Astrocyte (in vitro differentiated cells and primary cell): ENCODE data around the gene CD163L1. TPM values are rescaled to one million over a fixed set of nuclear protein-coding genes. Genes with fewer than 3 reads are reported as not detected.

Experiments used
- DNase-seq: peaks from one replicate; pipeline ENCODE4 v3.0.0-alpha.2; 2010; ENCODE audit warnings: low read depth
- FAIRE-seq: peaks from 2 replicates; lab custom pipeline; 2011; peaks lifted over from hg19 to GRCh38; lab: Jason Lieb, UNC
- H2AFZ ChIP-seq: 2 replicates; pipeline ENCODE4 v1.6.0; 2012; ENCODE audit warnings: low read depth, low read length, inconsistent platforms
- H3K27ac ChIP-seq: 2 replicates; pipeline ENCODE4 v1.5.1; 2011; ENCODE audit warnings: low read depth, low read length, inconsistent platforms
- H3K27me3 ChIP-seq: 2 replicates; pipeline ENCODE4 v1.6.0; 2011; ENCODE audit warnings: low read length, inconsistent platforms; ENCODE audit not compliant: insufficient read depth
- H3K36me3 ChIP-seq: 2 replicates; pipeline ENCODE4 v1.5.1; 2011; ENCODE audit warnings: low read length, inconsistent platforms; ENCODE audit not compliant: insufficient read depth
- H3K4me1 ChIP-seq: 2 replicates; pipeline ENCODE4 v1.5.1; 2011; ENCODE audit warnings: low read length, inconsistent platforms; ENCODE audit not compliant: insufficient read depth
- H3K4me2 ChIP-seq: 2 replicates; pipeline ENCODE4 v1.6.0; 2012; ENCODE audit warnings: low read length, inconsistent platforms
- H3K4me3 ChIP-seq: 2 replicates; pipeline ENCODE4 v1.5.1; 2011; ENCODE audit warnings: low read depth, mild to moderate bottlenecking, low read length, inconsistent platforms; ENCODE audit not compliant: insufficient read depth
- H3K79me2 ChIP-seq: 2 replicates; pipeline ENCODE4 v1.6.0; 2012; ENCODE audit warnings: mild to moderate bottlenecking, low read length, inconsistent platforms; ENCODE audit not compliant: insufficient read depth
- H3K9ac ChIP-seq: 2 replicates; pipeline ENCODE4 v1.6.0; 2012; ENCODE audit warnings: mild to moderate bottlenecking, low read length, inconsistent platforms
- H3K9me3 ChIP-seq: 2 replicates; pipeline ENCODE4 v1.5.1; 2012; ENCODE audit warnings: low read depth, mild to moderate bottlenecking, low read length, inconsistent platforms; ENCODE audit not compliant: insufficient read depth
- H4K20me1 ChIP-seq: 2 replicates; pipeline ENCODE4 v1.6.0; 2012; ENCODE audit warnings: low read length, inconsistent platforms; ENCODE audit not compliant: insufficient read depth
- H3K27ac Mint-ChIP-seq: one replicate; pipeline ENCODE4 v1.8.0; 2021; ENCODE audit warnings: mild to moderate bottlenecking, mixed read lengths; ENCODE audit not compliant: unreplicated experiment
- H3K27me3 Mint-ChIP-seq: one replicate; pipeline ENCODE4 v1.8.0; 2021; ENCODE audit warnings: low read depth, mixed read lengths; ENCODE audit not compliant: unreplicated experiment
- H3K36me3 Mint-ChIP-seq: one replicate; pipeline ENCODE4 v1.8.0; 2021; ENCODE audit warnings: low read depth, mixed read lengths; ENCODE audit not compliant: unreplicated experiment
- H3K4me1 Mint-ChIP-seq: one replicate; pipeline ENCODE4 v1.8.0; 2021; ENCODE audit warnings: low read depth, mixed read lengths; ENCODE audit not compliant: unreplicated experiment
- H3K4me3 Mint-ChIP-seq: one replicate; pipeline ENCODE4 v1.8.0; 2021; ENCODE audit warnings: mild to moderate bottlenecking, moderate library complexity, mixed read lengths; ENCODE audit not compliant: unreplicated experiment
- H3K9me3 Mint-ChIP-seq: one replicate; pipeline ENCODE4 v1.8.0; 2021; ENCODE audit warnings: mild to moderate bottlenecking, mixed read lengths; ENCODE audit not compliant: unreplicated experiment
- CTCF ChIP-seq: IDR thresholded peaks from 2 replicates; pipeline ENCODE4 v1.5.1; 2011; ENCODE audit warnings: low read depth, mild to moderate bottlenecking, inconsistent platforms, low read length, moderate library complexity; ENCODE audit not compliant: insufficient read depth
- EZH2 ChIP-seq: IDR thresholded peaks from 2 replicates; pipeline ENCODE4 v1.6.1; 2012; ENCODE audit warnings: mild to moderate bottlenecking, low read length, inconsistent platforms; ENCODE audit not compliant: insufficient read depth
- total RNA-seq: library from RNA; stranded (reverse); gene quantifications from 2 replicates; pipeline ENCODE4 v1.2.1, GENCODE V29; 2021

The CD163L1 gene
- total RNA-seq, 1 donor from 2014 or later: 1.3 TPM

GRCh38 chr12:7327918-7328317 is 116.0 kb downstream of the CD163L1 start:
- Histone ChIP-seq H3K27me3 (no peaks in the 10 kb centered on the region), H3K79me2 (no peaks in the 10 kb centered on the region), H3K27ac (no peak overlapping the region), H3K4me2 (no peak overlapping the region), H2AFZ (no peak overlapping the region), H3K9ac (no peak overlapping the region), H3K4me1 (no peaks in the 10 kb centered on the region), H3K36me3 (no peaks in the 10 kb centered on the region), H3K9me3 (no peaks in the 10 kb centered on the region), H4K20me1 (no peaks in the 10 kb centered on the region), H3K4me3 (no peak overlapping the region)
- Mint-ChIP-seq H3K9me3 (peaks cover 13% of the 10 kb centered on the region), H3K36me3 (no peaks in the 10 kb centered on the region), H3K27ac (no peak overlapping the region), H3K4me3 (no peak overlapping the region), H3K4me1 (no peaks in the 10 kb centered on the region), H3K27me3 (peaks cover 5% of the 10 kb centered on the region)
- FAIRE-seq: no peak
- no peak for TF ChIP-seq EZH2
- TF ChIP-seq CTCF: no peak
- no peak for DNase-seq

- Histone ChIP-seq H3K36me3 (no peaks in the 10 kb centered on the region), H3K9ac (no peak overlapping the region), H3K9me3 (no peaks in the 10 kb centered on the region), H3K79me2 (no peaks in the 10 kb centered on the region), H3K4me2 (no peak overlapping the region), H2AFZ (no peak overlapping the region), H3K4me1 (no peaks in the 10 kb centered on the region), H3K4me3 (no peak overlapping the region), H4K20me1 (no peaks in the 10 kb centered on the region), H3K27ac (no peak overlapping the region), H3K27me3 (no peaks in the 10 kb centered on the region)
- TF ChIP-seq CTCF: no peak
- TF ChIP-seq EZH2: no peak
- DNase-seq (no peak), FAIRE-seq (no peak)
- H3K4me1 Mint-ChIP-seq: no peaks in the 10 kb centered on the region
- H3K9me3 Mint-ChIP-seq: peaks cover 6% of the 10 kb centered on the region
- no peaks in the 10 kb centered on the region for H3K36me3 Mint-ChIP-seq
- H3K27ac Mint-ChIP-seq: no peak overlapping the region
- H3K27me3 Mint-ChIP-seq: peaks cover 7% of the 10 kb centered on the region
- H3K4me3 Mint-ChIP-seq: no peak overlapping the region
Measured at GRCh38 chr12:7324176-7324575, 119.8 kb downstream of the CD163L1 start.

GRCh38 chr12:7322599-7322998 is 121.4 kb downstream of the CD163L1 start:
- H3K9me3 Mint-ChIP-seq: peaks cover 6% of the 10 kb centered on the region
- TF ChIP-seq CTCF: no peak
- TF ChIP-seq EZH2: no peak
- FAIRE-seq: no peak

More at GRCh38 chr12:7322599-7322998, 121.4 kb downstream of the CD163L1 start:
- Histone ChIP-seq H3K36me3 (no peaks in the 10 kb centered on the region), H3K4me3 (no peak overlapping the region), H3K9ac (no peak overlapping the region), H4K20me1 (no peaks in the 10 kb centered on the region), H3K27ac (no peak overlapping the region), H3K4me1 (no peaks in the 10 kb centered on the region), H2AFZ (no peak overlapping the region), H3K9me3 (no peaks in the 10 kb centered on the region), H3K4me2 (no peak overlapping the region), H3K79me2 (no peaks in the 10 kb centered on the region), H3K27me3 (no peaks in the 10 kb centered on the region)
- H3K4me1 Mint-ChIP-seq: no peaks in the 10 kb centered on the region
- H3K36me3 Mint-ChIP-seq: no peaks in the 10 kb centered on the region
- no peak overlapping the region for H3K27ac Mint-ChIP-seq
- no peak for DNase-seq
- peaks cover 7% of the 10 kb centered on the region for H3K27me3 Mint-ChIP-seq
- no peak overlapping the region for H3K4me3 Mint-ChIP-seq
